Gastroesophageal sphincter (tissue), 3 donors: ENCODE data around the gene CIAO3.

Experiments
- EP300 ChIP-seq: sonication (generic); formaldehyde crosslinking; IDR thresholded peaks from one replicate; pipeline ENCODE4 v1.6.1; 2017; ENCODE audit warnings: antibody characterized with exemption, mild to moderate bottlenecking
- POLR2A ChIP-seq, 2 donors: fragments of 450-650 bp; IDR thresholded peaks; one replicate each; pipeline ENCODE4 v1.6.1; 2017; ENCODE audit warnings: antibody characterized with exemption in 2 of 2, mild to moderate bottlenecking in 2 of 2, moderate library complexity in 1 of 2
- TF ChIP-seq, protein P1 (sequence below), 4 experiments: fragments of 200-600 bp in 2 of 4; fragments of 450-650 bp in 2 of 4; sonication (generic) in 1 of 4; IDR thresholded peaks; one replicate each; pipeline ENCODE4 v1.5.1; 2017 to 2019; ENCODE audit warnings: antibody characterized with exemption in 4 of 4, mild to moderate bottlenecking in 2 of 4, moderate library complexity in 2 of 4

DNA sequence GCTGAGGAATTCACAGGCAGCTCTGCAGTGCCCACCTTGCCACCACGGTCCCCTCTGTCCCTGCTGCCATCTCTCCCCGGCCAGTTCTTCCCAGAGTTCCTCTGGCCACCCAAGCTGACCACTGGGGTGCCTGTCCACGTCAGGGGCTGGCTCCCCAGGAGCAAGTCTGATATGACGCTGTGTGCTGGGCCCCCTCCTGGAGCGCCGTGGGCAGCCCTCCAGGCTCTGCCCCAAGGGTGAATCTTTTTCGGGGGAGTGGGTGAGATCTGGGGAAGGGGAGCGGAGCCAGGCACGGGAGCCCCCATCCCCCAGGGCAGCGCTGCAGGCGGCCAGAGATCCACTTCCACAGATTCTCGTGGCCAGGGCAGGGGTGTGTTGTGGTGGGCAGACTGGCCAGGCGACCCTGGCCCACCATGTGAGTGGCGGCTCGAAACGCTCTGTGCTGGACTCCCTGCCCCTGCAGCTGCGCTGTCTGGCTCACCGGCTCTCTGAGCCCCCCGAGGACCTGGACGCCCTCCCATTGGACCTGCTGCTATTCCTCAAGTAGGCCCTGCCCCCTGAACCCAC lies 23.5 kb upstream of the CIAO3 start:
- TF ChIP-seq, protein P1, sequence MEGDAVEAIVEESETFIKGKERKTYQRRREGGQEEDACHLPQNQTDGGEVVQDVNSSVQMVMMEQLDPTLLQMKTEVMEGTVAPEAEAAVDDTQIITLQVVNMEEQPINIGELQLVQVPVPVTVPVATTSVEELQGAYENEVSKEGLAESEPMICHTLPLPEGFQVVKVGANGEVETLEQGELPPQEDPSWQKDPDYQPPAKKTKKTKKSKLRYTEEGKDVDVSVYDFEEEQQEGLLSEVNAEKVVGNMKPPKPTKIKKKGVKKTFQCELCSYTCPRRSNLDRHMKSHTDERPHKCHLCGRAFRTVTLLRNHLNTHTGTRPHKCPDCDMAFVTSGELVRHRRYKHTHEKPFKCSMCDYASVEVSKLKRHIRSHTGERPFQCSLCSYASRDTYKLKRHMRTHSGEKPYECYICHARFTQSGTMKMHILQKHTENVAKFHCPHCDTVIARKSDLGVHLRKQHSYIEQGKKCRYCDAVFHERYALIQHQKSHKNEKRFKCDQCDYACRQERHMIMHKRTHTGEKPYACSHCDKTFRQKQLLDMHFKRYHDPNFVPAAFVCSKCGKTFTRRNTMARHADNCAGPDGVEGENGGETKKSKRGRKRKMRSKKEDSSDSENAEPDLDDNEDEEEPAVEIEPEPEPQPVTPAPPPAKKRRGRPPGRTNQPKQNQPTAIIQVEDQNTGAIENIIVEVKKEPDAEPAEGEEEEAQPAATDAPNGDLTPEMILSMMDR (IDR thresholded peaks at IDR 0.05) = no peak
- no peak for TF ChIP-seq EP300
- no peak for TF ChIP-seq POLR2A (IDR thresholded peaks at IDR 0.05)
